AG09319 (cell line): ENCODE measurements around the gene SPINDOC.

ENCODE experiments used
- DNase-seq: peaks from one replicate; pipeline ENCODE4 v3.0.0-alpha.2; 2010; ENCODE audit warnings: low read depth; ENCODE audit errors: extremely low read depth
- CTCF ChIP-seq: IDR thresholded peaks from 2 replicates; pipeline ENCODE4 v1.5.1; 2011; ENCODE audit warnings: low read depth, mild to moderate bottlenecking, inconsistent platforms, low read length, moderate library complexity

SPINDOC gene

GRCh38 chr11:63849691-63850090, 36.4 kb downstream of the SPINDOC start:
- DNase-seq, result no peak
- no peak for TF ChIP-seq CTCF

GRCh38 chr11:63850920-63851319, 37.7 kb downstream of the SPINDOC start:
- no peak for TF ChIP-seq CTCF
- DNase-seq, result no peak

DNA sequence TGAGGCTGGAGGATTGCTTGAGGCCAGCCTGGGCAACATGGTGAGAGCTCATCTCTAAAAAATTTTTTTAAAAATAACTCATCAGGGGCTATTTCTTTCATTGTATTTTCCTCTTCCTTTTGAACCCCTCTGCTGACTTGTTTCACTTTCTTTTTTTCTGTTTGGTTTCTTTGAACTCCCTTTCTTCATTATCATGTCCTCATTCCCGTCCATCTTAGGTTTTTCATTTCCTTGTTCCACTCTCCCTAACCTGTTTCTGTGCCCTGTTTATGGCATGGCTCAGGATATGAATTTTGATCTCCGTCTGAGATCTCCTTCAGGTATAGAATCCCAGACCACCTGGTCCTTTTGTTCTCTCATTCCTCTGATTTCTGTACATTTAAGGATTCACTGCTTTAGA, 38.1 kb downstream of the SPINDOC start:
- TF ChIP-seq CTCF, result no peak

GRCh38 chr11:63853476-63853875, 40.2 kb downstream of the SPINDOC start:
- TF ChIP-seq CTCF, result no peak
- DNase-seq, result no peak

More for the DNA sequence above, 38.1 kb downstream of the SPINDOC start:
- no peak for DNase-seq

DNA sequence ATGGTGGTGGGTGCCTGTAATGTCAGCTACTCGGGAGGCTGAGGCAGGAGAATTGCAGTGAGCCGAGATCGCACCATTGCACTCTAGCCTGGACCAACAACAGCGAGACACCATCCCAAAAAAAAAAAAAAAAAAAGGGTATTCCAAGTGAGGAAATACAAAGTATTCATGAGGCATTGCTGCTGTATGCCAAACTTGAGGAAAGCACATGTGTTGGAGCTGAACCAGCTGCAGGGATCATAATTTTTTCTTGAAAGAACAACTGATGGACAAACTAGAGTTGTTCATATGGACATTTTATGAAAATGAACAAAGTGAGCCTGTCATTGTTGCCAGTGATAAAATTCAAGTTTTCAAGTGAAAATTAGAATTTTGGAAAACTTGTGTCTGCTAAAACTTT, 41.4 kb downstream of the SPINDOC start:
- no peak for DNase-seq
- no peak for TF ChIP-seq CTCF

DNA sequence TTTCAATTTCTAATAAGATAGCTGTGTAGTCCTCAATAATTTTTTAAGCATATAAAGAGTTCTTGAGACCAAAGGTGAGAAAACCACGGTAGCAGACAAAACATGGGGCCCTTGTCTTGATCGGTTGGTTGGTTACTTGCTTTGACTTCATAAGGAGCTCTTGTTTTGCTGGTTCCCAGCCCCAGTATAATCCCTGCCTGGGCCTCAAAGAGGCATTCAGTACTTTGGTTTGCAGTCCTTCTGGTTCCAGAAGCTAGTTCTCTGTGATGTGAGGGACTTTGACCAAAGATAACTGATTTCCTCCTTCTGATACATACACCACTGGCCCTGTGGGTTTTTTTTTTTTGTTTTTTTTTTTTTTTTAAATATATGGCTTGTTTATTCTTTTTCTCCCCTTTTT, 42.7 kb downstream of the SPINDOC start:
- TF ChIP-seq CTCF, result no peak
- no peak for DNase-seq

DNA sequence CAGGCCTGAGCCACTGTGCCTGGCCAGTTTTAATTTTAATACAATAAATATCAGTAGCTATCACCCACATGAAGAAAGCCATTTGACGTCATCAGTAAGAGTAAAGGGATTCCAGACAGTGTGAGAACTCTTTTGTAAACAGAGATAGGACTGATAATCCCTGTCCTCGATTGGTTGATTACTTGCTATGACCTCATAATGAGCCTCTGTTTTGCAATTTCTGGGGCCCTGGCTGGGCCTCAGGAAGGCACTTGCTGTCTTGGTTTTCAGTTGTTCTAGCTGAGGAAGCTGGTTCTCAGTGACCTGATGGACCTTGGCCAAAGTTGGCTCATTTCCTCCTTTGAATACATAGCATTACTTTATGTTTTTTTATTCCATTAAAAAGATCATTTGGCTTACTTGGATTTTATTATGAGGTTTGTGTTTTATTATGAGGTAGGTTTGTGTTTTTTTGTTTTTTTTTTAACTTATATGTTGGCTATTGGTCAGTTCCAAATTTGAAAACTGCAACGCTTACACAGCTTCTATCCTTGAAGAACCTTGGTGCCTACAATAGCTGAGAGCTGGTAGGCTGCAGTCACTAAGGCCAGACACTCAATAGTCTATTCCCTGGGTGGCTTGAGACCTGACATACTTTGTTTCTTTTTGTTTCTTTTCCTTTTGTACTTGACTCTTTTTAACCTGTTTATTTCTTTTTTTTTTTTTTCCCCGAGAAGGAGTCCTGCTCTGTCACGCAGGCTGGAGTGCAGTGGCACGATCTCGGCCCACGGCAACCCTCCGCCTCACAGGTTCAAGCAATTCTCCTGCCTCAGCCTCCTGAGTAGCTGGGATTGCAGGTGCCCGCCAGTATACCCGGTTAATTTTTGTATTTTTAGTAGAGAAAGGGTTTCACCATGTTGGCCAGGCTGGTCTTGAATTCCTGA, 45.6 kb downstream of the SPINDOC start:
- TF ChIP-seq CTCF, result no peak
- DNase-seq, result no peak
